ENCODE data around the gene PATL1.
"Not testable (repeated sequence)": the region's sequence is repeated elsewhere in the genome, so short reads cannot be mapped to it uniquely, and the experiment has no call there.

Gene PATL1

DNA sequence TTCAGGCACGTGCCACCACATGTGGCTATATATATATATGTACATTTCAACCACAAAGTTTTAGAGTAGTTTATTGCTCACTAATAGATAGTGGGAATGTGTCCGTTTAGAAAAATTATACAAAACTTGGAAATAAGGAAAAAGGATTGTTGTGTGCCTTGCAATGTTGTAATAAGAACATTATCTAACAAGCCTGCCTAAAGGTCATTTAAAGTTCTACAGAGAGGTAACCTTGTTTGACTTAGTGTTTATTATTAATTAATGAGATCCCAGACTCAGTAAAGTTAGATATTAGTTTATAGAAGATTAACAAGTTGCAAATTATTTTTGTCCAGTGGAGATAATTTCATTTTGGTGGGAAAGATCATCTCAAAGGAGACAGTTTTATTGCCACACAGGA lies 5.5 kb upstream of the PATL1 start:
- FAIRE-seq, result no peak

DNA sequence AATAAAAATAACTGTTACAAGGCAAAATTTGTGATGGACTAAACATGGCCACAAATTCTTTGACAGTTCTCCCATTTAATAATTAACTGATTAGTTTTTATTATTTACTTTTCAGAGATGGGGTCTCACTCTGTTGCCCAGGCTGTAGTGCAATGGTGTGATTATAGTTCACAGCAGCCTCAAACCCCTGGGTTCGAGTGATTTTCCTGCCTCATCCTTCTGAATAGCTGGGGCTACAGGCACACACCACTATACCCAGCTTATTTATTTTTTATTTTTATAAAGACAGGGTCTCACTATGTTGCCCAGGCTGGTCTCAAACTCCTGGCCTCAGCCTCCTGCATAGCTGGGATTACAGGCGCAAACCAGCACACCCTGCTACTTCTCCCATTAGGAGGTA lies 4.5 kb upstream of the PATL1 start:
- FAIRE-seq, result no peak

DNA sequence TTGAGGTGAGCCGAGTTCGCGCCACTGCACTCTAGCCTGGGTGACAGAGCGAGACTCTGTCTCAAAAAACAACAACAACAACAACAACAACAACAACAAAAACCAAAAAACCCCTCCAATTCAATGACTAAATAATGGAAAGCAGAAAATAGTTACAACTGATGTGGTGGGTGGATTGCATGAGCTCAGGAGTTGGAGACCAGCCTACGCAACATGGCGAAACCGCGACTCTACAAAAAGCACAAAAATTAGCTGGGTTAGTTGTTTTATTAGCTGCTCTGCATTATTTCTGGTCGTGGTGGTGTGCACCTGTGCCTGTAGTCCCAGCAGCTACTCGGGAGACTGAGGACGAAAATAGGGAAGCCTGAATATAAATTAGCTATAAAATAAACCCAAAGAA lies 2.6 kb upstream of the PATL1 start:
- no peak for FAIRE-seq

DNA sequence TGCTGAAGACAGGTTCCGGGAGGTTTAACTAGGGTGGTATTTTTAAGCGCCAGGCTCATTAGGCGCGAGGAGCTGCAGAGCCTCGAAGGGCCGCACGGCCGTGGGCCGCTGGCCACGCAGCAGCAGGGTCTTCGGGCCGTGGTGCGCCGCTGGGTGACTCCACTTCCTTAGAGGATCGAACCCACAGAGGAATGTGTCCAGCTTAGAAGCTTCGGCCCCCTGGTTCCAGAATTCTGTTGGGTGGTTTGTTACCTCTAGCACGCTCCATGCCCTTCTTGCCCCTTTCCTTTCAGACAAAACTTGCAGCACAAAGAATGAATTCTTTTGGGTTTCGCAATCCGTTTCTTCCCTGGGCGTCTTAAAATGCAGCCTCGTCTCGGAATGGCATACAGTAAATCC lies 773 bp upstream of the PATL1 start:
- FAIRE-seq, result no peak

DNA sequence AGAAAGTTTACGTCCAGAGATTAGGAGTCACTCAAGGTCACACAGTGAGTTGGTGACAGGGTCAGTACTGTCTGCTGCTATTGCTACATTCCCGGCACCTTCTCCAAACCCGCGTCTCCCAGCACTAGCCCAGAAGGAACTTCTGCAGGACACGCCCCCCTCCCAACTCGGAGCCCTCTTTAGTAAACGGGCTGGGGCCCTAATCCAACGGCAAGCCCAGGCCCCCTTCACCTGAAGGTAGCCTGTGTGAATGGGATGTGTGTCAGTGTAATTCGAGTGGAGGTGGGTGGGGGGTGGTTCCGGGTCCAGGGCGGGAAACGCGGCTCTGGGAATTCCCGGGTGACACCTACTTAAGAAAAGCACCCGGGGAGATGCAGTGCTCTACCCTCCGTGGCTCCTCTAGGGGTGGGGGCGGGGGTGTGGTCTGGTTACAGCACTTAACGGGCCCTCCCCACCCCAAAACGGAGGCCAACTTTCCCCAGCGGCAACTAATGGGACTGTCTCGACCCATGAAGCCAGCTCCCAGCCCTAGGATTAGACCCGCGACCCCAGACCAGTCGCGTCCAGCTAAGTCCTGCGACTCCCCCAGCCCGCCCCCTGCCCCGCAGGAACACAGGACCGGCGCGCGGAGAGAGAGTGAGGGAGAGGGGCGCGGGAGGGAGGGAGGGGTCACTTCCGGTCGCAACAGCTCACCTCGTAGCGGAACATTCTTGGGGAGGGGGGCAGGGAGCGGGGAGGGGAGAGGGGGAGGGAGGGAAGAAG lies 468 bp downstream of the PATL1 start:
- FAIRE-seq, result no peak

DNA sequence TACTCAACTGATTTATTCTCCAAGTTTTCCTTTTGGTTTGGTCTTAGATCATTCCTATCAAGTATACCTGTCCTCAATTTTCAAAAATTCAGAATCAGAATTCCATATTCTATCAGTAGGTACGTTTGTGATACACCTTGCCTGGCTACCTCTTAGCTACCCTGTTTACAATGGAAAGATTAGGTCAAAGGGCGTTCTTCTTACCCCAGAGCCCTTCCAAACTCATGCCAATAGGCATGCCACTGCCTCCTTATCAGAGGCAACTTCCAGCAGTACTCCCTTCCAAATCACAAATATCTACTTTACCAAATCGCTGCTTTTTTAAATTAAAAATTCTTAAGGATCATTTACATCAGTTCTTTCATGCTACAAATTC lies 1.0 kb downstream of the PATL1 start:
- FAIRE-seq, result no peak

DNA sequence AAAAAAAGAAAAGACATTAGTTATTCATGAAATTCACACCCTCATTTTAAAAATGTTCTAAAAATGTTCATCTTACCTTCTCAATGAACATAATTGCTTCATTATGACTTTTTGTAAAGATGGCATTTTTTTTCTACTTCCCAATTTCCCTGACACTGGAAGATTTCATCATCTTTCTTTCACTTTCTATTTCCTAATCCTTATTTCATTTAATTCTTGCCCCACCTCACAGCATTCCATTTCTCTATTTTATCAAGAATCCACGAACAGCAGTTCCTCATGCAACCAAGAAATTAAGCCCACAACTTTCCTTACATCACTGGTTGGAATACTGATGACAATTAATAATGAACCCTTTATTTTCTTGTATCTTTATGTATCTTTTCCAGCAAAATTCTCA lies 1.9 kb downstream of the PATL1 start:
- no peak for FAIRE-seq

DNA sequence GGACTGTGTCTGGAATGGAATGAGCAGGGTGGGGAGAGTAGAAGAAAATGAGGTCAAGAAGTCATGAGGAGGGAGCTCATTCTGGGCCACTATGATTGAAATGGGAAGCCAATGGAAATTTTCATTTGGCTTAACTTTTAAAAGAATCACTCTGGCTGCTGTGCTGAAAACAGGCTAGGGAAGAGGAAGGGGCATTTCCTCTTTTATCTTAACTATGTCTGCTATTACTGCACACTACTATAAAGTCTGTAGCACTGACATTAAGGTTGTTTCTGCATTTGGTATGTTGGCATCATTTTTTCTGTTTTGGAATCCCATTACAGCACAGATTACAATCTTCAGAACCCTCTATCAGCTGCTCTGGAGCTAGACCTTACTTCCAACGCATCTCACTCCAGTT lies 8.2 kb downstream of the PATL1 start:
- FAIRE-seq, result no peak

DNA sequence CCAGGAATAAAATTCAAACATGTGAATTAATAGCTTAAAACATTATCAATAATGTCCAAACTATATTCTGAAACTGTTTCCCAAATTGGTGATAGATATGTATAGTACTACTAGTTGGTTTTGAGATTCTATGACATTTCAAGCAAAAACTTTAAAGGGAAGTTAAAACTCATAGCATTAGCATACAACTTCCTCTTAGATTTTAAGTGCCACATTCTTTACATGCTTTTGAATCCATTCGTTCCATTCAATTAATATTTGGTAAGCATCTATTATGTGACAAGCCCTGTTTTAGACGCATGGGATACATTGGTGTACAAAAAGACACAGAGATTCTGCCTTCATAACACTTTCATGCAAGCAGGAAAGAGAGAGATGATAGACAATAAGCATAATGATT lies 8.9 kb downstream of the PATL1 start:
- no peak for FAIRE-seq

DNA sequence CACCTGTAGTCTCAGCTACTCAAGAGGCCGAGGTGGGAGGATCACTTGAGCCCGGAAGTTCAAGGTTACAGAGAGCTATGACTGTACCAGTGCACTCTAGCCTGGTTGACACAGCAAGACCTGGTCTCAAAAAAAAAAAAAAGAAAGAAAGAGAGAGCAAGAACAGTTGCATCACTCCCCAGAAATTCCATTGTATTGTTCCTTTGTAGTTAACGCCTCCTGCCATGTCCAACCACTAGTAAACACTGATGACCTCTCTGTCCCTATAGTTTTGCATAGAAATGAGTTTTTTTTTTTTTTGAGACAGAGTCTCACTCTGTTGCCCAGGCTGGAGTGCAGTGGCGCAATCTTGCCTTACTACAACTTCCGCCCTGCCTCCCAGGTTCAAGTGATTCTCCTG lies 10.8 kb downstream of the PATL1 start:
- no peak for FAIRE-seq

DNA sequence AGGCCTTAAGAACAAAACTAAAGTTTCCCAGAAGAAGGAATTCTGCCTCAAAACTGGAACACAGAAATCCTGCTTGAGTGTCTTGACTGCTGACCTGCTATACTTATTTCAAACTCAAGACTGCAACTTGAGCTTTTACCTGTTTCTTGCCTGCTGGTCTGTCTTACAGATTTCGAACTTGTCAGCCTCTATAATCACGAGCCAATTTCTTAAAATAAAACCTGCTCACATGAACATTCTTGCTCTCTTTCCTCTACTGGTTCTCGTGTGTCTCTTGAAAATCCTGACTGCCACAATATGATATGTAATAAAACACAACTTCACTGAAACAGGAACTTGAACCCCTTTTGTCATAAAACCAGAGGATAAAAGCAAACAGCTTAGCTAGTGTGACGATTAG lies 13.9 kb downstream of the PATL1 start:
- FAIRE-seq, result no peak

DNA sequence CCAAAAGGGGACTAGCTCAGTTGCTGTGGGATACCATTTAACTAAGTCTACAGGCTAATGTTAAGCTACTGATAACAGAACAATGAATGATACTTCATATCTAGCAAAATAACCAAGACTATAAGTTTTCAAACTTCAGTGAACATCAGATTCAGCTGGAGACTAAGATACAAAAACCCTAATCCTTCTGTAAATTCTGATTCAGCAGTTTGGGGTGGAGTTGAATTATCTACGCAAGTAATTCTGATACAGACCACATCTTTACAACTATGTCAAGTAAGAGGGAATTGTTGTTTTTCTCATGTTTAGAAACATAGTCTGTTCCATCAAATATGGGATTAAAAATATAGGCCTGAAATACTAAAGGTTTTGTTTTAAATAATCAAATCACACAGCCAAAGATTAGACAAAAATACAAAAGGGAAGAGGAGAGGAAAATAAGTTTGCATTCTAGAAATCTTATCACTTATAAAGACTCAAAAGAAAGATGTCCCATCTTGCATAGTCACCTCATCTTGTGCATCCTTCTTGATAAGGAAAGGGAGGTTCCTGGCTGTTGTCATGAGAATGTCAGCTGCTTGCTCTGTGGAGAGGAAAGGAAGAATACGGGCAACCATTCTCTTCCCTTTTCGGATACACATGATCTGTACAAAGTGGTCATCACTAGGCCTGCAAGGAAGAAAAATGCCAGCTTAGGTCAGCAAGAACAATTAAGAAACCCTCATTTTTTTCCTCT lies 21.4 kb downstream of the PATL1 start:
- FAIRE-seq, result no peak

DNA sequence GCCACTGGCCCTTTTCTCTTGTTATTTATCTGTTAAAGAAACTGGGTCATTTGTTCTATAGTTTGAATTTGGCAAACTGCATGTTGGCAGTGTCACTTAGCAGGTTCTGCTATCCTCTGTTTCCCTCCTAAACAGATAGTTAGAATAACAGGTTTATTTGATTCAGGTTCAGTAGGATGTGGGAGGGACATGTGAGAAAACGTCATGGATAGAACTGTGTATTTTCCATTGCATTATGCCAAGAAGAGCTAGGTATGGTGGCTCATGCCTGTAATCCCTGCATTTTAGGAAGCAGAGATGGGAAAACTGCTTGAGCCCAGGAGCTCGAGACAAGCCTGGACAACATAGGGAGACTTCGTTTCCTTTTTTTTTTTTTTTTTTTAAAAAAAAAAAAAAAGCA lies 24.3 kb downstream of the PATL1 start:
- FAIRE-seq, result no peak

DNA sequence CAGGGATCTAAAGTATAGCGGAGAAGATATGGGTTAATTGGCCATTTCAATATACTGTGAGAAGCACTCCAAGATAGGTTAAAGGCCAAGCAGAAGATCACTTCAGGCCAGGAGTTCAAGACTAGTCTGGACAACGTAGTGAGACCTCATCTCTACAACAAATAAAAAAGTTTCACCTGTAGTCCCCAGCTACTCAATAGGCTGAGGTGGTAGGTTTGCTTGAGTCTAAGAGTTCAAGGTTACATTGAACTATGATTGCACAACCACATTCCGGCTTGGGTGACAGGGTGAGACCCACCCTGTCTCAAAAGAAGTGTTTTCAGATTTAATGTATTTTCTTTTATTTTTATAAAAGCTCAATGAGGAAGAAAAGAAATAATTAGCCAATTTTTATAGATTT lies 25.4 kb downstream of the PATL1 start:
- FAIRE-seq, result no peak

DNA sequence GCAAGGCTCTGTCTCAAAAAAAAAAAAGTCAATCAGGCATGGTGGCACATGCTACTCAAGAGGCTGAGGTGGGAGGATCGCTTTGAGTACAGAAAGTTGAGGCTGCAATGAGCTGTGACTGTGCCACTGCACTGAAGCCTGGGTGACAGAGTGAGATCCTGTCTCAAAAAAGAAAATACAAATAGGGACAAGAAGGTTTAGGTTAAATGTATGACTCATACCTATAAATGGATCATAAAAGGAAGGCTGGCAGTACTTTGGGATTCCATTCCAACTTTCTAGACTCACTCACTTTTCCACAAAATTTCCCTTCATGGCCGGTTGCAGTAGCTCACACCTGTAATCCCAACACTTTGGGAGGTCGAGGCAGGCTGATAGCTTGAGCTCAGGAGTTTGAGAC lies 27.7 kb downstream of the PATL1 start:
- no peak for FAIRE-seq

DNA sequence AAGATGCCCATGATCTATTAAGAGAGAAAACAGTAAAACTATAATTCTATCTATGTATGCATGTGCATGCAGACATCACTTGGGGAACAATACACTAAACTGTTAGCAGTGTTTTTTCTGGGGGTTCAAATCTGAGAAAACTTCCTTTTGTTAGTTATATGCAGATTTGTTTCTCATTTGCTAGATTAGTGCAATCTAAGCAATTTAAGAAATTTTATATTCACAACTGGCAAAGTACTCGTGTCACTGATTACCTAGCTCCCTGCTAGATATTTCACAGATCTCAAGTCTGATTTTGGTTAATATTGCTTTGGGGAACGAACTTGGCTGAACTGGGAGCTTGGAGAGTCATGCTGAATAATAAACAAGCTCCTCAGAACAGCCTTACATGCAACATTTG lies 38.3 kb downstream of the PATL1 start:
- no peak for FAIRE-seq

DNA sequence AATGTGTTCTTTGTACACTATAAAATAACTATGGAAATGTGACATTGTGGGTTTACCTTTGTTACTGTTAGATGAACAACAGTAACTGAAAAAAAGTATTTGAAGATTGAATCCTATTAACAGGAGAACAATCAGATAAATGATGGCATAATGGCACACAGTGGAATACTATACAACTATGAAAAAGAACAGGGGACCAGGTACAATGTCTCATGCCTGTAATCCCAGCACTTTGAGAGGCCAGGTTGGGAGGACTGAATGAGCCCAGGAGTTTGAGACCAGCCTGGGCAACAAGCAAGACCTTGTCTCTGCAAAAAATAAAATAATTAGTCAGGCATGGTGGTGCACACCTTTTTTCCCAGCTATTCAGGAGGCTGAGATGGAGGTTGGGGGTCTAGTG lies 38.8 kb downstream of the PATL1 start:
- FAIRE-seq, result no peak

DNA sequence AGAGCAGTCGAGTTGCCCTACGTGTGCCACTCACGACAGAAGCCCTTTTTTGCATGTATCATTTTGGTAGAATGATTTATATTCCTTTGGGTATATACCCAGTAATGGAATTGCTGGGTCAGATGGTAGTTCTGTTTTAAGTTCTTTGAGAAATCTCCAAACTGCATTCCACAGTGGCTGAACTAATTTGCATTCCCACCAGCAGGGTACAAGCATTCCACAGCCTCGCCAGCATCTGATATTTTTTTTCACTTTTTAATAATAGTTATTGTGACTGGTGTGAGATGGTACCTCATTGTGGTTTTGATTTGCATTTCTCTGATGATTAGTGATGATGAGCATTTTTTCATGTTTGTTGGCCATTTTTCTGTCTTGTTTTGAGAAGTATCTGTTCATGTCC lies 41.9 kb downstream of the PATL1 start:
- FAIRE-seq, result not testable (repeated sequence)

DNA sequence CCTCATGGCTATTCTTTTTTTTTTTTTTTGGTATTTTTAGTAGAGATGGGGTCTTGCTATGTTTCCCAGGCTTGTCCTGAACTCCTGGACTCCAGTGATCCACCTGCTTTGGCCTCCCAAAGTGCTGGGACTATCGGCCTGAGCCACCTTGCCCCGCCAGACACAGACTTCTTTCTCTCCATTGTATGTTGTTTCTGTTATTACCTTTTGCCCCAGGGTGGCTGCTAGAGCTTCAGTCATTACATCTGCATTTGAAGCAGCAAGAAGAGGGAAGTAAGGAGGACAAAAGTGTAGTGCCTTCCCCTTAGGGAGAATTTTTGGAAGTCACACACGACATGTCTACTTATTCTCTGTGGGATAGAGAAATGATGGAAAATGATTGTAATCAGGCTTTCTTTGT lies 43.1 kb downstream of the PATL1 start:
- no peak for FAIRE-seq

DNA sequence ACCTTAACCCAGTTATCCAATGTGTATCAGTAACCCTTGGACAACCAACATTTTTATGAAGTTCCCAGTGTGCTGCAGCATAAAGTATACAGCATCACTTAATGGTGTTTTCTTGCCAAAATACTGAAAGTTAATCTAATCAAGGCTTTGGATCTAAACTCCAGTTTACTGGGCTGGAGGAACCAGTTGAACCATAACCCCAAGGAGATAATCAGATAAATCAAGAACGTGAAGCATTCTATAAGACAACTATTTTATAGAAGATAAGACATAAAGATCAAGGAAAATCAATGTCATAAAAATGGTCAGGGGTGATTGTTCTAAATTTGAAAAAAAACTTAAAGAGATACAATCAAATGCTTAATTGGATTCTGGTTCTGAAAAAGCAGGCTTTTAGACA lies 51.0 kb downstream of the PATL1 start:
- no peak for FAIRE-seq

DNA sequence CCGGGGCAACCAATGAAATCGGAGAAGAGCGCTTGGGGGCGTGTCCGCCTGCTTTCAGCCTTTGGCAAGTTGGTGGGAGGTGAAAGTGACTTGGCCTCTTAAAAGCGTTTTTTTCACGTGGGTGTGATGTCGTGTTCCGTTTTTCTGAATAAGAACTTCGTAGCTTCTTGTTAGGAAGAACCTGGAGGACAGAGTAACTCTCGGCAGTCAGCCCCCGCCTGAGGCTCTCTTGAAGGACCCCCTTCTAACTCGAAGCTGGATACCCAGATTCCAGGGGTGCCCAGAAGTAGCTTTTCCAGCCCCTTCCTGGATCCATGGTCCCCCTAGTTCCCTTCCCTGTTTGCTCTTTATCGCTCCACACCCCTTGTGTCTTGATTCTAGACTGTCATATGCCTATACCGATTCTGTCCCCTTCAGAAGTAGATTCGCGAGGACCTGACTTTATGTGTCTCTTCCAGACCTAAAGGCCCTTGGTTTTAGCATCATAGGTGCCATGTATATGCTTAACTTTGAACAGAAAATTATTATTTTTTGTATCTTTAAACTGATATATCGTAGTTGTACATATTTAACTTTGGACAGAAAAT lies 52.3 kb downstream of the PATL1 start:
- FAIRE-seq, result no peak

DNA sequence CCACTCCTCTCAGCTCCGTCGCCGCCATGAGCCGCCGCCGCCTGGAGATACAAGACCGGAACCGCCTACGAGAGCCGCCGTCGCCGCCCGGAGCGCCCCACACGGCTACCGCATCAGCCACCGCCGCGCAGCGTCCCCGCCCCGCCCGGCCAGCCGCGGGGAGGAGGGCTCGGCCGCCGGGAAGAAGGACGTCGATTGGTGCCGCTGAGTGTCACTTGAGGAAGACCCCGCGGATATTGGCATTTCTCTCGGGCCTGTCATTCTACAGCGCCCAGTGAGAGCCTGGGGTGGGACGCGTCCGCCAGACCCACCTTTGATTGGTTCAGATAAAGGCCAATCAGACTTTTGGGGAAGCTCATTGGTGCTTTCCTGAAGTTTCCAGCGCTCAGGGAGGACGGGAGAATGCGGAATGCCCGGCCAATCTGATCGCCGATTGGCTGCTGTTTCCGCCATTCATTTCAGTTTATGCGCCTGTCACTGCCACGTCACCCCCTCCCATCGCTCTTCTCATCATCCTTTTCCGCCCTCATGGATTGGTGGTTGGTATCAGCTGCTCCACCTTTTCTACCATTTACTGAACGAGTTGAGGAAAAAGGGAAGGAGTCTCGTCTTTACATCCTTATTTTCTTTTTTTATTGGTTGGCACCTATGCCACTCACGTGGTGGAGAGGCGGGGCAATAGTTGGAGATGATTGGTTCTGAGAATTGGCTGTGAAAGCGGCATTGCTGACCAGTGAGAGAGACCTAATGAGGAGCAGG lies 53.0 kb downstream of the PATL1 start, which contains the start of gene OSBP:
TSS of gene OSBP (minus strand) at position 138 of the 759 bp plus-strand sequence. CDS start at position 28, 110 bp downstream.
- FAIRE-seq, result peak; percentile 100

DNA sequence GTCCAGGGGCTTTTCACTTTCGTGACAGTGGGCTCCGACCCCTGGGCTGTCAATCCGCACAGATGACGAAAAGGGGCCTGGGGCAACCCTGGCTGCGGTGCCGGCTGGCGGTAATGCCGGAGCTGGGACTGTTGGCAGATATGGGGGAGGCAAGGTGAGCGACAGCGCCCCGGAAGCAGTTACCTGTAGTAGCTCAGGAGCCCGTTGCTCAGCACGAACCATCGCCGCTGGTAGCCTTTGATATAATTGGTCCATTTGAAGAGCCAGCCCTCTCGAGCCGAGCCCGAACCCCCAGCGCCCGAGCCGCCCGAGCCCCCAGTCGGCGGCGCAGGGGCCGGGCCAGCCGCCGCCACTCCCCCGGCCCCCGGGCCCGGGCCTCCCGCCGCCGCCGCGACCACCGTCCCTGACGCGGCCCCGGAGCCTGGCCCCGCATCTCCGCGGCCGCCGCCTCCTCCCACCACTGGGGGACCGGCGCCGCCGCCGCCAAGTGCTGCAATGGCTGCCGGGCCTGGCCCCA lies 53.7 kb downstream of the PATL1 start:
- no peak for FAIRE-seq
